Endothelial cell of hepatic sinusoid (primary cell): Measurements from ENCODE around the gene PDCD2L.

ENCODE experiments used
- in situ Hi-C: cut with HindIII; loops from 2 replicates; pipeline ENCODE4 v1.10.0; 2017; ENCODE audit warnings: low sequenced_read_pairs

Gene PDCD2L, protein sequence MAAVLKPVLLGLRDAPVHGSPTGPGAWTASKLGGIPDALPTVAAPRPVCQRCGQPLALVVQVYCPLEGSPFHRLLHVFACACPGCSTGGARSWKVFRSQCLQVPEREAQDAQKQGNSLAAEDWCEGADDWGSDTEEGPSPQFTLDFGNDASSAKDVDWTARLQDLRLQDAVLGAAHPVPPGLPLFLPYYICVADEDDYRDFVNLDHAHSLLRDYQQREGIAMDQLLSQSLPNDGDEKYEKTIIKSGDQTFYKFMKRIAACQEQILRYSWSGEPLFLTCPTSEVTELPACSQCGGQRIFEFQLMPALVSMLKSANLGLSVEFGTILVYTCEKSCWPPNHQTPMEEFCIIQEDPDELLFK

DNA sequence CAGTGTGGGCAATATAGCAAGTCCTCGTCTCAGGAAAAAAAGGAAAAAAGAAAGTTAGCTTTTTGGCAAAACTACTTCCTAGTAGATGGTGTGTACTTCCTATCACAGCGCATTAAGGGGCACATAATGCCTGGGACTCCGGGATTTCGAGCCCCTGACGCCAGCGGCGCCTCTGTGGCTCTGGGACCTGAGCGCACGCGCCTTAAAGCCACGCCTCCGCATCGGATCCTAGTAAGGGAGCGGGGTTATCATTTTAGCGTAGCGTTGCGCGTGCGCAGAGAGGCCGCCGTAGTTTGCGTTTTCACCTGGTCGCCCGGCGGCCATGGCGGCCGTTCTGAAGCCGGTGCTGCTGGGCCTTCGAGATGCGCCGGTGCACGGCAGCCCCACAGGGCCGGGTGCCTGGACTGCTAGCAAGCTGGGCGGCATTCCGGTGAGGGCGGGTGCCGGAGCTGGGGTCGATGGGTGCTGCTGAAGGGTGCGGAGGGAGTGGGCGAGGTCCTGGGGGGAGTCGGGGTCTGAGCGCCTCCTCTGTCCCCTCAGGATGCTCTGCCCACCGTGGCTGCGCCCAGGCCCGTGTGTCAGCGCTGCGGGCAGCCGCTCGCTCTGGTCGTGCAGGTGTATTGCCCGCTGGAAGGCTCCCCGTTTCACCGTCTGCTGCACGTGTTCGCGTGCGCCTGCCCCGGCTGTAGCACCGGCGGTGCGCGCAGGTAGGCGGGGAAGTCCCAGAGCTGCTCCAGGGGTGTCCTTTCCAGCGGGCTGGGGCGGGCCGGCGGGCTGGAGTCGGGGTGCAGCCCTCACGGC is at the start of gene PDCD2L:
Gene PDCD2L, plus strand, starts transcription at position 291 of the 801 bp plus-strand sequence. Its CDS starts 32 bp downstream, at position 323.
- in situ Hi-C loops, result no loop called here

DNA sequence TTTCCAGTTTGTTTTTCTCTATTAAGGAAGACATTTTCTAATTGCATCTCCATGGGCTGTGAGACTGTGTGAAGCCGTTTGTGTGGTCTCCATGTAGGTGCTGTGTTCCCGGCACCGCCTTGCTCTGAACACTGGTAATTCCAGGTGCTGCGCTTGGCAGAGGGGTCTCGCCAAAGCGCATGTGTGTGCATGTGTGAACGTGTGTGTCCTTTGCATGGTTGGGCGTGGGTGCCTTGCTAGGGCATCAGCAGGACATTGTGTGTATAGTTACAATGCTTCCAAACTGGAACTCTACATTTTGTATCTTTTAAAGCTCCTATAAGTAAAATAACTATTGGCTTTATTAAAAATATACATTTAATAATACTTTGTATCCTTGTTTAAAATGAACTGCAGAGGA is 49.0 kb upstream of the PDCD2L start:
- in situ Hi-C loops, result loop anchor here (25.0 kb wide), 1 partner anchor 107 kb away; no protein-coding TSS in a partner anchor

DNA sequence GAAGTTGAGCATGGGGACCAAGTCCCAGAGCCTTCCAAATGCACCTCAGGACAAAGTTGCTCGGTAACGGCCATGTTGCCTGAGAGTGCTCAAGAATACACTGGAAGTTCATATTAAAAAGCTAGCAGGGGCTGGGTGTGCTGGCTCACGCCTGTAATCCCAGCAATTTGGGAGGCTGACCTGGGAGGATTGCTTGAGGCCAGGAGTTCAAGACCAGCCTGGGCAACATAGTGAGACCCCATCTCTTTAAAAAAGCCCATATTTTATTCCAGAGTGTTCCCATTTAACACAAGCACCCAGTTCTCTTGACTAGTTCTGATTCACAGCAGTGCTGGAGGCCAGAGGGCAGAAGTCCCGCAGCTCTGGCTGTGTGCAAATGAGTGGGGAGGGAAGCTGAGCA is 47.3 kb upstream of the PDCD2L start:
- in situ Hi-C loops, result loop anchor here (25.0 kb wide), 1 partner anchor 105 kb away; no protein-coding TSS in a partner anchor

DNA sequence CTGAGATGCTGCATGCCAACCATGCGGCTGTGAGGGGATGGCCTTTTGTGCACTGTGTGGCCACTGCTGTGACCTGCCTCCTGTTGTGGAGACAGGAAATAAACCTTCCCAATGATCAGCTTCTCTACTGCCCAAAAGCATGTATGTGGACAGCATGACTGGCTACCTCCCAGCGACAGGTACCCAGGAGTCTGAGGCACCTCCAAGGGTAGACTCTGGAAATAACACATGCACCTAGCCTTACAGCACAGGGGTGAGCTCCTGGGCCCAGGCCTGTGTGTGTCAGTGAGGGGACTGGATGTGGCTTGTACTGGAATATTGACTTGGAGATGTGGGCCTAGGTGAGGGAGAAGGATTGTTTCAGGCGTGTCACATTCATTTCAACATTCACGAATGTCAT is 46.8 kb upstream of the PDCD2L start:
- in situ Hi-C loops, result loop anchor here (25.0 kb wide), 1 partner anchor 105 kb away; no protein-coding TSS in a partner anchor

DNA sequence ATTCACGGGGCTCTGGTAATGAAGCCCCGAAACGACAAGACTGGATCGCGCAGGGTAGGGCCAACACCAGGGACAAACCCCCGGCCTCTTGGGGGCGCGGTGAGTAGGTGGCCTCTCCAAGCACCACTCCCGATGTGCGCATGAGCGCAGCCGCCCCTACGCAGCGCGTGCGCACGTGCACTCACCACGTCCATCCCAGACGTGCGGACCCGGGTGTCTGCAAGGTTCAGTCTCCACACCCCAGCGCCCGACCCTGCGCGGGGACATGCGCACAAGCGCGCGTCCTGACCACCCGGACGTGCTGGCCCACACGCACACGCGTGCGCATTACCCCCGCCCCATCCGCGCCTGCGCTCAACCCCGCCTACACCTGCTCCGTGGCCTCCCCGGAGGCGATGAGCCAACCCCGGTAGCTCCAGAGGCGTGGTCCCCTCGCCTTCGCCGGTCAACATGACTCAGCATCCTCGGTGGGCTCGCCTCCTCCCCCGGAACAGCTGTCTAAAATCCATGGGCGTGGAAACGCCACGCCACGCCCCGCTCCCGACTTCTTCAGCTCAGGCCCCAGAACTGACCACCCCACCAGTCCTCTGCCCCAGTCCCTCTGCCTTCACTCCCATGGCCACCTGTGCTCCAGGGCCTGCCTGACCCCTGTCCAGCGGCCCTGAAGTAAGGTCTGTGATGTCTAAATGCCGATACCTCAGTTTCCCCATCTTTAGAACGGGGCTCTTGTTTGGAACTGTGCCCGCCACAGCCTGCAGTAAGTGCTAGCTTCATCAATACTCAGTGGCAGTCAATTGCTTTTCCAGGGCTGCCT is 44.9 kb upstream of the PDCD2L start:
- in situ Hi-C loops, result loop anchor here (25.0 kb wide), 1 partner anchor 103 kb away; no protein-coding TSS in a partner anchor

DNA sequence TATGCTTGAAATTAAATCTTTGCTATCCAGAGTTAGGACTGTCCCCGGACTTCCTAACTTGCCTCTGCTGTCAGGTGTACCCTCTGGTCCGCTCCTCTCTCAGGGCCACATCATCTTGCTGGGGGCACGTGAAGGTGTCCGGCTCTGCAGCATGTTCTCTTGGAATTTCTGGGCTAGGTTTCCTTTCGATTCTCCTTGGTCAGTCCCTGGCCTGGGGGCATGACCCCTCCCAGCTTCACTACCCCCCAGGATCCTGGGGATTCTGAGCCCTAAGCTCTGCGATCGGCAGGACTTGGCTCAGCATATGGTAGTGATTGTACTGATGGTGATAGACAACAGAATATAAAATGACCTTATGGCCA is 44.3 kb upstream of the PDCD2L start:
- in situ Hi-C loops, result loop anchor here (25.0 kb wide), 1 partner anchor 102 kb away; no protein-coding TSS in a partner anchor

DNA sequence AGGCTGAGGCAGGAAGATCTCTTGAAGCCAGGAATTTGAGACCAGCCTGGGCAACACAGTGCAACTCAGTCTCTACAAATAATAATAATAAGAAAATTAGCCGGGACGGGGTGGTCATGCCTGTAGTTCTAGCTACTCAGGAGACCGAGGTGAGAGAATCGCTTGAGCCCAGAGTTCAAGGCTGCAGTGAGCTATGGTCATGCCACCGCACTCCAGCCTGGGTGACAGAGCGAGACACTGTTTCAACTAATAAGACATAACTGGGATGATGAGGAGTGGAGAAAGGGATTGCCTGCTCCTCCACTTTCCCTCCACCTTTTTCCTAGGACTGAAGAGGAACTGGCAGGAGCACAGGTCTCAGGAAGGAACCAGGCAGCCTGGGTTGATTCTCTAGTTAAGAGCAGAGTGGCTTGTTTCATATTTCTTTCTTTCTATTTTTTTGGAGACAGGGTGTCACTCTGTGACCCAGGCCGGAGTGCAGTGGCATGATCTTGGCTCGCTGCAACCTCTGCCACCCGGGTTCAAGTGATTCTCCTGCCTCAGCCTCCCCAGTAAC is 43.8 kb upstream of the PDCD2L start:
- in situ Hi-C loops, result loop anchor here (25.0 kb wide), 1 partner anchor 102 kb away; no protein-coding TSS in a partner anchor

- in situ Hi-C loops, result loop anchor here (25.0 kb wide), 1 partner anchor 100 kb away; no protein-coding TSS in a partner anchor
These were observed 41.5 kb upstream of the PDCD2L start for GRCh38 chr19:34362679-34363069.

- in situ Hi-C loops, result loop anchor here (25.0 kb wide), 1 partner anchor 99 kb away; no protein-coding TSS in a partner anchor
These were observed 41.1 kb upstream of the PDCD2L start for GRCh38 chr19:34363094-34363493.

DNA sequence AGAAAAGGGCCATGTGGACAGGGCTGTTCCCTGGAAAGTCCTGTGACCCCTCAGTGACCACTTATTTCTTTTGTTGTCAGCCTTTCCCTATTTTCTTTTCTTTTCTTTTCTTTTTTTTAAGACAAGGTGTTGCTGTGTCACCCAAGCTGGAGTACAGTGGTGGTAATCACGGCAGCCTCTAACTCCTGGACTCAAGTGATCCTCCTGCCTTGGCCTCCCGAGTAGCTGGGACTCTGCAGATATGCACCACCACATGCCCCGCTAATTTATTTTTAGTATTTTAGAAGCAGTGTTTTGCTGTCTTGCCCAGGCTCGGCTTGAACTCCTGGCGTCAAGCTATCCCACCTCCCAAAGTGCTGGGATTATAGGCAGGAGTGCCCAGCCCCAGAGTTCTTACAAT is 40.3 kb upstream of the PDCD2L start:
- in situ Hi-C loops, result loop anchor here (25.0 kb wide), 1 partner anchor 98 kb away; no protein-coding TSS in a partner anchor

- in situ Hi-C loops, result loop anchor here (25.0 kb wide), 1 partner anchor 98 kb away; no protein-coding TSS in a partner anchor
These were observed 39.8 kb upstream of the PDCD2L start for GRCh38 chr19:34364462-34364829.

DNA sequence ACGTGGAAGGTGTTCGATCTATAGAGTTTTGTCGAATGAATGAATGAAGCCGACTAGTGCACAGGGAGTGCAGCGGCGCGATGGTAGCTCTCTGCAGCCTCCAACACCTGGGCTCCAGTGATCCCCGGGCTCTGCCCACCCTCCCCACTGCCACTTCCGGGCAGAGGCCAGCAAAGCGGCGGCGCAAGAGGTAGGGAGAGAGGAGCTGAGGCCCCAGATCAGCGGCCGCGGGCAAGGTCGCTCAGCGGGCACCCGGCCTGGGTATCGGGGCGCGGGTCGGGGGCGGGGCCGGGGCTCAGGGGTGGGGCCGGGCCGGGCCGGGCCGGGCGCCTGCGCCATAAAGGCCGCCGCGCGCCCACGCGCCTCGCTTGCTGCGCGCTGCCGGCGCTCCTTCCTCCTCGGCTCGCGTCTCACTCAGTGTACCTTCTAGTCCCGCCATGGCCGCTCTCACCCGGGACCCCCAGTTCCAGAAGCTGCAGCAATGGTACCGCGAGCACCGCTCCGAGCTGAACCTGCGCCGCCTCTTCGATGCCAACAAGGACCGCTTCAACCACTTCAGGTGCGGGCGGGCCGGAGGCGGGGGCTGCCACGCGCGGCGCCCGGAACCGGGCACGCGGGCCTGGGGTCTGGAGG is 39.3 kb upstream of the PDCD2L start, which contains the start of gene GPI:
Gene GPI, plus strand, starts transcription at position 367 of the 633 bp plus-strand sequence. Its CDS starts 71 bp downstream, at position 438.
- in situ Hi-C loops, result loop anchor here (25.0 kb wide), 1 partner anchor 97 kb away; no protein-coding TSS in a partner anchor

DNA sequence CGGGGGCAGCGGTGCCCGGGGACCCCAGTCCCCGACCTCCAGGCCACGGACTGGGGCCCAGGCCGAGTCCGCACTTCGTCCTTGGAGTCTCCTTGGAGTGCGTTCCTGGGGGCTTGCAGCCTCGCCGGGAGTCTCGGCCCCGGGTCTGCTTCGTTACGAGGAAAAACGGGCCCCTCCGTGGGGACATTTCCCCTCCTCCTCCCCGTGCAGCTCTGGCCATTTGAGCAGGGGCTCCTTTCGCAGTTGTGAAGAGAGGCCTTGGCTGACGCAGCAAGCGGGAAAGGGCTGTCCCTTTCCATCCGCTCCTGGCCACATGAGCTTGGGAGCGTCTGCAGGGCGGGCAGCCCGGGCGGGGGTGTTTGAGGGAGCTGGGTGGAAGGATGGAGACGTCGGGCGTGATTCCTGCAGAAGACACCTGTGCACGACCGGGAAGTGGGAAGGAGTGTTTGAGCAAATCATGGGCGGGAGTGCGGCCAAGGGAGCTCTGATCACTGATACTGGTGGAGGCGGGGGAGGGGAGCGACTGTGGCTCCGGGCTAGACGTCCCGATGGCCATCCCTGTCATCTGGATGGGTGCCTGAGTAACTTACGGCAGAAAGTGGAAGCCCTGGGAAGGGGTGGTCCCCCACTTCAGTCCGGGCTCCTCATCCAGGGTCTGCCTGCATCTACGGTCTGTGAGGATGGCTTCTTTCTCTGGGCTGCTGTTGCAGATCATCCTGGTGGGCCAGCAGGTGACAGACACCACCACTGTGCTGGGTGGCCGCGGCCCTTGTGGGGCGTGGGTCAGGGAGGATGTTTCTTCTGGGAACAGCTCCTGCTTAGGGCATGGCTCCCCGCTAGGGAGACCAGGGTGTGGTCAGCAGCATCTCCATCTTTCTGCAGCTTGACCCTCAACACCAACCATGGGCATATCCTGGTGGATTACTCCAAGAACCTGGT is 38.5 kb upstream of the PDCD2L start:
- in situ Hi-C loops, result loop anchor here (25.0 kb wide), 1 partner anchor 97 kb away; no protein-coding TSS in a partner anchor

DNA sequence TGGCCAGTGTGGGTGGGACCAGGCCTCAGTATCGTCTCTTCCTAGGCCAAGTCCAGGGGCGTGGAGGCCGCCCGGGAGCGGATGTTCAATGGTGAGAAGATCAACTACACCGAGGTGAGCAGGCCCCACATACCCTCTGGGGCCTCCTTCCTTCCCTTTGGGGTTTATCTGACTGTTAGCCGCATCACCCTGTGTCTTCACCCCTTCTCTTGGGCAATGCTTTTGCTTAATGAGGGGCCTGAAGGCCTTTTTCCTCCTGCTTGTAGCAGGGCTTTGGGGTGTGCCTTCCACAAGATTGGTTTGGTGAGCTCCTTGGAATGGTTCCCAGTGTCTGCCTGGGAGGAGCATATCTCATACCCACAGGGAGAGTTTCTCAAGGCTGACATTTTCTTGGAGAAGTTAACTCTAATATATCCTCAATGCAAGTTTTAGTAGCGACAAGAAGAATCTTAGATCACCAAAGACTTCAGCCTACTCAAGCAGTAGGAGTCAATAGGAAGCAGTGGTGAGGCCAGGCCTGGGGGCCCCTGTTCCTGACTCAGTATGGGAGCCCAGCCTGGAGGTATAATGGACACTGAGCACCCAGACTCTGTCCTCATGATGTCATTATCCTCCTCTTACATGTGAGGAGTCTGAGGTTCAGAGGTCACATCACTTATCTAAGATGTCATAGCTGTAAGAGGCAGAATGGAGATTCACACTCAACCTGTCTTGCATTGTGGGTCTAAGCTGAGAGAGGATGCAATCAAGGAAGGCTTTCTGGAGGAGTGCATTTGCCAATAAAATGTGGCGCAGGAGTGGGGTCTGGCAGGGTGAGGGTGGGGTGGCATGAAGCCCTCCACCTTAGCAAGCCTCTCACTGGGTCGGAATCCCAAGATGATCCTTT is 37.2 kb upstream of the PDCD2L start:
- in situ Hi-C loops, result loop anchor here (25.0 kb wide), 1 partner anchor 95 kb away; no protein-coding TSS in a partner anchor

DNA sequence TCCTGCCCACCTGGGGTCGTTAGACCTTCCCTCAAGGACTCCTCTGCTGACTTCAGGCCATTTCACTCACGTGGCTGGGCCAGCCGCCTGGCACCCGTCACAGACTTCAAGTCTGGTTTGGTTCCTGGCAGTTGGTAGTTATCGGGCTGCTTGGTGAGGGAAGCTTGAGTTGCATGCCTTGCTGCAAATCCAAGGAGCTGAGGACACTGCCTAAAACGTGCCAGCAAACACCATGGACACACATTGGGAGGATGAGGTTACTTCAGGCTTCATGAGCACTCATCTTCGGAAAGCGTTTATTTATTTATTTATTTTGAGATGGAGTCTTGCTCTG is 36.6 kb upstream of the PDCD2L start:
- in situ Hi-C loops, result loop anchor here (25.0 kb wide), 1 partner anchor 95 kb away; no protein-coding TSS in a partner anchor

- in situ Hi-C loops, result loop anchor here (25.0 kb wide), 1 partner anchor 94 kb away; no protein-coding TSS in a partner anchor
These were observed 35.9 kb upstream of the PDCD2L start for GRCh38 chr19:34368338-34368737.

DNA sequence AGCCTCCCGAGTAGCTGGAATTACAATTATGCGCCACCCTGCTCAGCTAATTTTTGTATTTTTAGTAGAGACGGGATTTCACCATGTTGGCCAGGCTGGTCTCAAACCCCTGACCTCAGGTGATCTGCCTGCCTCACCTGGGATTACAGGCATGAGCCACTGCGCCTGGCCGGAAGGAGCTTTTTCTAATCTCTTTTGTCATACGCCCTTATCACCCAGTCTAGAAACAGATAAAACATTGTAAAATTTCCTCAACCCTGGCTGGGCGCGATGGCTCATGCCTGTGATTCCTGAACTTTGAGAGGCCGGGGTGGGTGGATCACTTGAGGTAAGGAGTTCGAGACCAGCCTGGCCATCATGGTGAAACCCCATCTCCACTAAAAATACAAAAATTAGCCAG is 35.0 kb upstream of the PDCD2L start:
- in situ Hi-C loops, result loop anchor here (25.0 kb wide), 1 partner anchor 93 kb away; no protein-coding TSS in a partner anchor
